IPS DF 19.7 (cell line): ENCODE measurements around the gene PLD5.
"Not testable (repeated sequence)": the region's sequence is repeated elsewhere in the genome, so short reads cannot be mapped to it uniquely, and the experiment has no call there.

Experiments
- DNase-seq: peaks from one replicate; pipeline ENCODE4 v3.0.0-alpha.2; 2013; ENCODE audit warnings: low read depth, low spot score

The PLD5 gene

DNA sequence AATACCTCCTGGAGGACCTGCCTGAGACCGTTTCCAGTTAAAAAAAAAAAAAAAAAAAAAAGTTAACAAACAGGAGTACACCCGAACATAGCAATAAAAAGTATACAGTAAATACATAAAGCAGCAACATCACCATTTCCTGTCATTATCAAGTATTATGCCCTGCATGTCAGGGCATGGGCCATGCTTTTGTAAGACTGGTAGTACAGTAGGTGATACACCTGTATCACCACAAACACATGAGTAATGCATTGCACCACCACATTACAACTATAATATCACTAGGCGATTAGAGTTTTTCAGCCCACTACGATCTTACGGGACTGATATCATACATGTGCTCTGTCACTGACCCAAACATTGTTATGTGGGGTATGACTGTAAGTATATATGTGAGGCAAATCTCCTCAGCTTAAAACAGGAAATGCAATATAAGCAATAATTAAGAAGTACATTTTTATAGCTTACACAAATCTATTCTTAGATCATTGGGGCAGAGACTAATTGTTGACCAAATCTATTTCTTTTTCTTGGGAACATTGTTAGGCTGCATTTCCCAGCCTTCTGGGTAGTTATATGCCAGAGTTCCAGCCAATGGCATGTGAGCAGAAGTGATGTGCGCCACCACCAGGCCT, 98.1 kb downstream of the PLD5 start:
- DNase-seq = no peak

DNA sequence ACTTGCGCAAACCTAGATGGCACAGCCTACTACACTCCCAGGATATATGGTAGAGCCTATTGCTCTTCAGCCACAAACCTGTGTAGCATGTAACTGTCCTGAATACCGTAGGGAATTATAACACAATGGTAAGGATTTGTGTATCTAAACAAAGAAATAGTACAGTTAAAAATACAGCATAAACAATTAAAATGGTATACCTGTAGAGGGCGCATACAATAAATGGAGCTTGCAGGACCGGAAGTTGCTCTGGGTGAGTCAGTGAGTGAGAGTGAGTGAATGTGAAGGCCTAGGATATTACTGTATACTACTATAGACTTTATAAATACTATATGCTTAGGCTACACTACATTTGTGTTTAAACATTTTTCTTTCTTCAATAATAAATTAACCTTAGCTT, 99.3 kb downstream of the PLD5 start:
- no peak for DNase-seq

- DNase-seq = no peak
Observed at GRCh38 chr1:242416657-242417056, 107.8 kb downstream of the PLD5 start.

GRCh38 chr1:242412921-242413320, 111.6 kb downstream of the PLD5 start:
- no peak for DNase-seq

GRCh38 chr1:242411901-242412300, 112.6 kb downstream of the PLD5 start:
- DNase-seq = no peak

GRCh38 chr1:242405947-242406346, 118.5 kb downstream of the PLD5 start:
- no peak for DNase-seq

DNA sequence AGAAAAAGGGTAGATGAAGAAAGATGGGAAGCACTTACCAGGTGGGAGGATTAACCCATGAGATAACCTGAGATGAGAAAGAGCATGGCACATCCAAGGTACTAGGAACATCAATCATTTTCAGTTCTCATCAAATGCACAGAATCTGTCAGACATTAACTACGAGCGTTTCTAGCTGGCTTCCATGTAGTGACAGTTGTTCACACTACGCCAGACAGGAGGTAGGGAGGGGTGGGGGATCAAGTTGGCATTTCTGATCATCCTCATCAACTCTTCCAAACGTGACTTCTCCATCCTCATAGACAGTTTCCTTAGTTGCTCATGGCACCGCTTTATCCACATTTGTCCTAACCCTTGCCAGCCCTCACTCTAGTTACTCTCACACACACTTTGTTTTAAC, 120.2 kb downstream of the PLD5 start:
- no peak for DNase-seq

DNA sequence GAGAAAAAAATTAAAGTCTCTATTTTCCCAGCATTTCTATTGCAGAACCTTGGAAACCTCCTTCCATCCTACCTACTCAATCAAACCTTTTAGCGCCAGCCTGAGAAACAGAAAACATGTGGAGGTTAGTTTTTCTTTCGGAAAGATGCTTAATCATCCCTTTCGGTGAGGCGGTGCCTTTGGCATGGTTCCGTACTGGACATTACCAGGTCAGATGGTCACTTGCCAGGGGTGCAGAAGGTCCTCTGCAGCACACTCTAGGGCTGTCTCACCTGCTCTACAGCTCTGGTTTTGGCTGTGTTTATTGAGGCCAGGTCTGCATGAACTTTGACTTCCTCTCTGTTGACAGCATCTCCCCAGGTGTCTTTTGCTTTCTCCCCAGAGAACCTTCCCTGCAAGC, 121.5 kb downstream of the PLD5 start:
- DNase-seq = no peak

GRCh38 chr1:242401937-242402336, 122.6 kb downstream of the PLD5 start:
- no peak for DNase-seq

DNA sequence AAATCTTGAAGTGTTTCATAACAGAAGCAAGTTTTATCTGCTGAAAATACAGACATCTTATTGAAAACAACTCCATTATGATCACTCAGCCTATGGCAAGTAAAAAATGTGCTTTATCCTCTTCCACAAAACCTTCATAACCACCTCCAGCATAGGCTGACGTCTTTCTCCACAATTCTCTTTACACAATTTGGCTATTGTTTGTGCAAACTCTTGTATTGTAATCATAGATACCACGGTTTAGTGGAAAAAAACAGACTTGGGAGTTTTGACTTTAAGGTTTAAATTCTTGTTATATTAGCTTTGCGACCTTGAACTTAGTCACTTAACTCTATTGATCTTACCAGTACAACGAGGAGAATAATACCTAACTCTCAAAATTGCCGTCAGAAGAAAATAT, 126.1 kb downstream of the PLD5 start:
- no peak for DNase-seq

GRCh38 chr1:242391896-242392295, 132.6 kb downstream of the PLD5 start:
- no peak for DNase-seq

DNA sequence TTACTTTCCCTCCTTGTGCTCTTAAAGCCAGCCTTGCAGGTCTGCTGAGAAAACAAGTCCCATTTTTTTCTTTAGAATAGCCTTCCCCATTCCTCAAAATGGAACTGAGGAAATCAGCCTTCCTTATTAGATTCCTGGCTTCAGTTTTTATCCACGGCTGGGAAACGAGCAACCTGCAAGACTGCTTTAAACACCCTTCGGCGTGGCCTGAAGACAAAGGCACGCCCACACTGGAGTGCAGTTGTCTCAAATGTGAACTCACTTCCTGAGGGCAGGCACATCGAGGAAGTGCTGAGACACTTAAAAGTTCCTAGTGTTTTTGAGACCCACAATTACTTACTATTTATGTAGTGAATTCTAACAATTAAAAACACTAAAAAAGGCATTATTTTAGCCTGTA, 148.4 kb downstream of the PLD5 start:
- not testable (repeated sequence) for DNase-seq

DNA sequence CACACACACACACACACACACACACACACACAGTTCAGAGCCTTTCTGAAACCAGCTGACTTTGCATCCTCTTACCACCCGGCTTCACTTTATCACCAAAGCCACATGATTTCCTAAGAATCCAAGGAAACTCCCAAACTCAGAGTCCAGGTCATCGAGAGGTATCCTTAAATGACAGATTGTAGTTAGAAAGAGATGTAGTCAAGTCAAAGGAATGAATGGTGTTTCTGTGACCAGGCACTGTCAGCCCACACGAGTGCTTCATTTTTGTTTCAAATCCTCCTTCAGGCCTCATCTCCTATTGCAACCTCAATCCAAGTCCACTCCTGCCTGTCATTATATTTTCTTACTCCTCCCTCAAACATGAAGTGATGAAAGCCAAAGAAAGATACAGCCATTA, 174.1 kb downstream of the PLD5 start:
- not testable (repeated sequence) for DNase-seq

- DNase-seq = no peak
Observed at GRCh38 chr1:242349636-242350035, 174.9 kb downstream of the PLD5 start.

DNA sequence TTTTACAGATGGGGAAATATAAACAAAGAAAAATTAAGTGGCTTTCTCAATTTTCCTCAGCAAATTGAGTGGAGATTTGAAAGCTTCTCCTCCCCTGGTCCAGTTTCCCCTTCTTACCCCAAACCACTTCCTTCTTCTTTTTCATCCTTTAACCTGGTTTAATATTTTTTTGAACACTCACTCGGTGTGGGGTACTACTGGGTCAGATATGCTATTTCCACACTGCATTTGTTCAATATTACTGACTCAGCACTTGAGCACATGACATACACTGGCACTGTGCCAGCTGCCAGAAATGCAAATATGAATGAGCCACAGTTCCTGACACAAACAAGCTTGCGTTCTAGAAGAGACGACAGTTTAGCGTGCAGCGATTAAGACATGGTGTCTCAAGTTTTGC, 193.6 kb downstream of the PLD5 start:
- DNase-seq = not testable (repeated sequence)

DNA sequence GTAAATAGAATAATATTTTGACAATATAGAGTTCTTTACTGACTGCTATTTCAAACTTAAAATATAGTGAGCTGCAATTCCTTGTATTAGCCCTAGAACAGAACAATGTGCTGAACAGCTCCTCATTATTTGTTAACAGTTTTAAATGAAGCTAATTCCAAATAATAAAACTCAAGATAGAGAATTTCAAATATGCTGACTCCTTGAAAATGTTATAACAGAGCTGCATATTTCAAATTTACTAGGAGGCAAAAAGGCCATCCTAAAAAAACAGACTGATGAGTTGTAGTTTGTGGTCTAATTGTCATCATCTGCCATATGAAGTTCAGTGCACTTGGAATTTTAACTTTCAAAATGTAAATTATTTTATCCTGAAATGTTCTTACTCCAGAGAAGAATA, 197.1 kb downstream of the PLD5 start:
- DNase-seq = not testable (repeated sequence)

DNA sequence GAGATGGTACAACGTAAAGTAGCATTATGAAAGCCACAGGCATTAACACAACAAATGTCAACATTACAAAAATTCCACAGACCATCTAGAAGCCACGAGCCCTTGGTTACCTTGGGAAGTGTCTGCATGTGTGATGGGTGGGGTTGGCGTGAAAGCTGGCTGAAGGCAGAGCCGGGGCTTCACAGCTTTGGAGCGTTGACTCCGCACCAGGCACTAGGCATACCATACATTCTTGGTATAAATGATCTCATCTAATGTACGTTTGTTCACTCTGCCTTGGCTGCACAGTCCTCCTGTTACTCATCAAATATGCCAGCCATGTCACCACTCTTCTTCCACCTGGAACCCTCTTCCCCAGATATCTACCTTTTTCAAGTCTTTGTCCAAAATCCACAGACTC, 202.5 kb downstream of the PLD5 start:
- not testable (repeated sequence) for DNase-seq

- no peak for DNase-seq
Observed at GRCh38 chr1:242318140-242318539, 206.4 kb downstream of the PLD5 start.

- not testable (repeated sequence) for DNase-seq
Observed at GRCh38 chr1:242314865-242315264, 209.6 kb downstream of the PLD5 start.

GRCh38 chr1:242314085-242314649, 210.3 kb downstream of the PLD5 start:
- not testable (repeated sequence) for DNase-seq

- DNase-seq = not testable (repeated sequence)
Observed at GRCh38 chr1:242308681-242309080, 215.8 kb downstream of the PLD5 start.

- DNase-seq = not testable (repeated sequence)
Observed at GRCh38 chr1:242293781-242294180, 230.7 kb downstream of the PLD5 start.

DNA sequence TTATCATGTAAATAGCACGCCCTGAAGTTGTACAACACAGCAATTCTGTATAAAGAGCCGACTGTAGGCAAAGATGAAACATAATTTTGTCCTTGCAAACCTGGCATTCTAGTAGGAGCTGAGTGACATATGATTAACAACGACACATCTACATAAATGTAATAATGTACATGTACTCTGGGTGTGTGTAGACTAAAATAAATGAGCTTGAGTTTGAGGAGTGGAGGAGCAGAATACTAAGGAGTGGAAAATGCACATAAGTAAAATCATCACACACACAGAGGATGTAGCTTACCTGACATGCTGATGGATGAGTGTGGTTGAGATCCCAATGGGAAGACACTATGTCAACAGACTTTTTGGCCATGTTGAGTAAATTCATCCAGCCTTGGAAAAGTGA, 236.4 kb downstream of the PLD5 start:
- not testable (repeated sequence) for DNase-seq
